ENCODE data around the gene VBP1.

DNA sequence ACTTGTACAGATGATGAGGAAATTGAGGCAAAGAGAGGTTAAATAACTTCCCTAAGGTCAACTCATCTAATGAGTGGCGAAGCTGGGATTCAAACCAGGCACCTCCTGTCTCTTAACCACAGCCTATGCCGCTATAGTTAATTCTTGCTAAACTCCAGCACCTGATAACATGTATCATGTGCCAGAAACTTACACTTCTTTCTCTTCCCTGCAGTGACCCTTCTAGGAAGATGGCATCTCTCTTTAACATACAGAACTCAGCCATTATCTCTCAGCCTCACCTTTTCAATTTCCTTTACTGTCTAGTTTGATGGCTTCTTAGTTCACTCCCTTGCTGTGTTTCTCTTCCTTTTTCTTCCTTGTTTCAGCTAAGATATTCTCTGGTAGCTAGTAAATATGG is 2.5 kb downstream of the VBP1 start:
- TF ChIP-seq, protein P1, sequence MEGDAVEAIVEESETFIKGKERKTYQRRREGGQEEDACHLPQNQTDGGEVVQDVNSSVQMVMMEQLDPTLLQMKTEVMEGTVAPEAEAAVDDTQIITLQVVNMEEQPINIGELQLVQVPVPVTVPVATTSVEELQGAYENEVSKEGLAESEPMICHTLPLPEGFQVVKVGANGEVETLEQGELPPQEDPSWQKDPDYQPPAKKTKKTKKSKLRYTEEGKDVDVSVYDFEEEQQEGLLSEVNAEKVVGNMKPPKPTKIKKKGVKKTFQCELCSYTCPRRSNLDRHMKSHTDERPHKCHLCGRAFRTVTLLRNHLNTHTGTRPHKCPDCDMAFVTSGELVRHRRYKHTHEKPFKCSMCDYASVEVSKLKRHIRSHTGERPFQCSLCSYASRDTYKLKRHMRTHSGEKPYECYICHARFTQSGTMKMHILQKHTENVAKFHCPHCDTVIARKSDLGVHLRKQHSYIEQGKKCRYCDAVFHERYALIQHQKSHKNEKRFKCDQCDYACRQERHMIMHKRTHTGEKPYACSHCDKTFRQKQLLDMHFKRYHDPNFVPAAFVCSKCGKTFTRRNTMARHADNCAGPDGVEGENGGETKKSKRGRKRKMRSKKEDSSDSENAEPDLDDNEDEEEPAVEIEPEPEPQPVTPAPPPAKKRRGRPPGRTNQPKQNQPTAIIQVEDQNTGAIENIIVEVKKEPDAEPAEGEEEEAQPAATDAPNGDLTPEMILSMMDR (IDR thresholded peaks at IDR 0.05; ENCODE audit: low read depth, low read length, poor library complexity, severe bottlenecking), result no peak
- no peak for TF ChIP-seq EZH2phosphoT487 (IDR thresholded peaks at IDR 0.05; ENCODE audit: borderline replicate concordance, low read length)

Data from DOHH2 (cell line).